ENCODE results near the gene PDK2. TPM values are rescaled to one million over a fixed set of nuclear protein-coding genes. Genes with fewer than 3 reads are reported as not detected.

Gene PDK2
- total RNA-seq, 5 donors from 2014 or later (not counting 1 experiment from before 2014, with no cell fraction given), result 18.8 to 37.2 (median 30.0) TPM

- no peak overlapping the region for H3K4me3 ChIP-seq (ENCODE audit: control insufficient read depth in 1 of 2, extremely low read depth in 1 of 2, low read length in 1 of 2)
- H3K9me3 ChIP-seq, result no peaks in the 10 kb centered on the region
- H3K4me1 ChIP-seq (ENCODE audit: control insufficient read depth in 1 of 2, extremely low read depth in 1 of 2, insufficient read depth in 2 of 2, low read length in 2 of 2), result peaks cover 5 to 13% of the 10 kb centered on the region in 2 experiments
- H3K27ac ChIP-seq (ENCODE audit: low read length), result no peak overlapping the region
- Mint-ChIP-seq H3K4me3 (no peak overlapping the region), H3K4me1 (peaks cover 16 to 30% (median 17%) of the 10 kb centered on the region in 3 donors), H3K27me3 (no peaks in the 10 kb centered on the region), H3K36me3 (no peaks in the 10 kb centered on the region), H3K9me3 (no peaks in the 10 kb centered on the region), H3K27ac (no peak overlapping the region)
- 83% methylated on average over 12 of the region's 15 CpGs for WGBS (ENCODE audit: insufficient coverage)
- H3K27me3 ChIP-seq (replicated peaks in 1 of 2; ENCODE audit: control insufficient read depth in 2 of 2, extremely low read depth in 1 of 2, insufficient read depth in 2 of 2, low read length in 1 of 2), result peaks cover 0 to 5% of the 10 kb centered on the region in 2 experiments
- no peak for DNase-seq
- ATAC-seq (replicated peaks in 1 of 4), result no peak
- ChIA-PET CTCF (interaction anchor here (0.5 to 1.9 kb wide), 3 partner anchors 8 to 71 kb away, joined by 3 to 5 read pairs (median 5); no protein-coding TSS in a partner anchor), POLR2A (interaction anchor here in 1 of 2 donors (0.6 kb wide), 1 partner anchor 338 kb away, joined by 6 read pairs; no protein-coding TSS in a partner anchor)
- H3K36me3 ChIP-seq (ENCODE audit: control insufficient read depth in 2 of 2, extremely low read depth in 1 of 2, insufficient read depth in 1 of 2, low read length in 1 of 2), result no peaks in the 10 kb centered on the region
These were observed 3.9 kb upstream of the PDK2 start for GRCh38 chr17:50090971-50091917.

DNA sequence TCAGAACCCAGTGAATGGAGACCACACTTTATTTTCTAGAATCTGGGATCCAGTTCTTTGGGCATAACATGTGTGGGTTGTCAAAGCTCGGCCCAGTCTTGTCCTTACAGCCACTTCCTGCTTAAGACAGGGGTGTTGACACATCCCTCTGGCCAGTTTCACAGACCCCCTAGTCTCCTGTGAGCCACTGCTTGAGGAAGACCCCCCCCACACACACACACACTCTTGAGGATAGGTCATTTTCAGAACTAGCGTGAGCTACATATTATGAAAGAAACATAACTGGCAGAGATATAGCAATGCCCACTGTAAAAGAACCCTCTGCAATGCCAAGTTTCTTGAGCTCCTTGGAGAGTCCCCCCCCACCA lies 3.2 kb upstream of the PDK2 start:
- H3K4me1 ChIP-seq (ENCODE audit: control insufficient read depth in 1 of 2, extremely low read depth in 1 of 2, insufficient read depth in 2 of 2, low read length in 2 of 2), result peaks cover 5 to 20% of the 10 kb centered on the region in 2 experiments
- CTCF ChIA-PET, result interaction anchor here (0.5 to 1.9 kb wide), 7 partner anchors 14 to 835 kb away, joined by 3 to 6 read pairs (median 3); no protein-coding TSS in a partner anchor
- DNase-seq (no peak), ATAC-seq (replicated peaks in 1 of 4) (no peak)
- H3K9me3 ChIP-seq, result no peaks in the 10 kb centered on the region
- Mint-ChIP-seq H3K9me3 (no peaks in the 10 kb centered on the region), H3K4me1 (peaks cover 23 to 36% (median 23%) of the 10 kb centered on the region in 3 donors), H3K27me3 (no peaks in the 10 kb centered on the region), H3K27ac (no peak overlapping the region), H3K4me3 (no peak overlapping the region), H3K36me3 (no peaks in the 10 kb centered on the region)
- H3K27ac ChIP-seq (ENCODE audit: low read length), result no peak overlapping the region
- H3K36me3 ChIP-seq (ENCODE audit: control insufficient read depth in 2 of 2, extremely low read depth in 1 of 2, insufficient read depth in 1 of 2, low read length in 1 of 2), result no peaks in the 10 kb centered on the region
- WGBS (ENCODE audit: insufficient coverage), result no CpG with 5 or more reads among the region's 2 CpGs
- H3K27me3 ChIP-seq (replicated peaks in 1 of 2; ENCODE audit: control insufficient read depth in 2 of 2, extremely low read depth in 1 of 2, insufficient read depth in 2 of 2, low read length in 1 of 2), result peaks cover 0 to 5% of the 10 kb centered on the region in 2 experiments
- POLR2A ChIA-PET, result no interaction called here
- H3K4me3 ChIP-seq (ENCODE audit: control insufficient read depth in 1 of 2, extremely low read depth in 1 of 2, low read length in 1 of 2), result no peak overlapping the region

- peak overlapping the region; percentile 34 to 74 for H3K27ac Mint-ChIP-seq
These were observed 1.9 kb upstream of the PDK2 start for GRCh38 chr17:50093246-50093645.

DNA sequence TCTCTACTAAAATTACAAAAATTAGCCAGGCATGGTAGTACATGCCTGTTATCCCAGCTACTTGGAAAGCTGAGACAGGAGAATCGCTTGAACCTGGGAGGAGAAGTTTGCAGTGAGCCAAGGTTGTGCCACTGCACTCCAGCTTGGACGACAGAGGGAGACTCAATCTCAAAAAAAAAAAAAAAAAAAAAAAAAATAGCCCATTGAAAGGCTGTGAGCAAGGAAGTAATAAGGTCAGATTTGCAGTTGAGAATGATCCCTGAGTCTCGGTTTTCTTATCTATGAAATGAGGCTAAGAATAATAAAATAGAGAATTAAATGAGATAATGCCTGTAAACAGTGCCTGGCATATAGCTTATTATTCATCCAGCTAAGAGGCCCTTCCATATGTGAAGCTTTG lies 1.3 kb upstream of the PDK2 start:
- ChIA-PET CTCF (interaction anchor here (0.6 to 1.8 kb wide), 32 partner anchors 8 to 857 kb away, joined by 3 to 14 read pairs (median 5); partner anchors contain the start of gene ITGA3 (in 1 of the 2)), POLR2A (interaction anchor here in 1 of 2 donors (0.7 kb wide), 1 partner anchor 93 kb away, joined by 10 read pairs; no protein-coding TSS in a partner anchor)
- peak overlapping the region; percentile 95 to 97 (median 95) for H3K4me3 Mint-ChIP-seq
- DNase-seq, result no peak
- no peaks in the 10 kb centered on the region for H3K27me3 Mint-ChIP-seq
- ATAC-seq (replicated peaks in 1 of 4), result no peak
- no CpG with 5 or more reads among the region's 3 CpGs for WGBS (ENCODE audit: insufficient coverage)
- H3K36me3 Mint-ChIP-seq, result peaks cover 4% of the 10 kb centered on the region
- H3K36me3 ChIP-seq (ENCODE audit: control insufficient read depth in 2 of 2, extremely low read depth in 1 of 2, insufficient read depth in 1 of 2, low read length in 1 of 2), result peaks cover under 1 to 15% of the 10 kb centered on the region in 2 donors
- no peak overlapping the region for H3K4me3 ChIP-seq (ENCODE audit: control insufficient read depth in 1 of 2, extremely low read depth in 1 of 2, low read length in 1 of 2)
- peak overlapping the region; percentile 96 for H3K27ac Mint-ChIP-seq
- H3K9me3 Mint-ChIP-seq, result no peaks in the 10 kb centered on the region
- H3K27me3 ChIP-seq (replicated peaks in 1 of 2; ENCODE audit: control insufficient read depth in 2 of 2, extremely low read depth in 1 of 2, insufficient read depth in 2 of 2, low read length in 1 of 2), result peaks cover 0 to 5% of the 10 kb centered on the region in 2 experiments
- H3K4me1 Mint-ChIP-seq, result peaks cover 31 to 51% (median 31%) of the 10 kb centered on the region in 3 donors
- peak overlapping the region; percentile 55 for H3K27ac ChIP-seq (ENCODE audit: low read length)
- no peaks in the 10 kb centered on the region for H3K9me3 ChIP-seq
- H3K4me1 ChIP-seq (ENCODE audit: control insufficient read depth in 1 of 2, extremely low read depth in 1 of 2, insufficient read depth in 2 of 2, low read length in 2 of 2), result peaks cover 5 to 26% of the 10 kb centered on the region in 2 experiments

More at GRCh38 chr17:50093246-50093645, 1.9 kb upstream of the PDK2 start:
- ChIA-PET CTCF (interaction anchor here (0.6 to 1.9 kb wide), 9 partner anchors 14 to 856 kb away, joined by 3 to 5 read pairs (median 4); partner anchors contain the start of gene SAMD14 (in 1 of the 2)), POLR2A (no interaction called here)
- Histone ChIP-seq H3K27ac (ENCODE audit: low read length) (no peak overlapping the region), H3K27me3 (replicated peaks in 1 of 2; ENCODE audit: control insufficient read depth in 2 of 2, extremely low read depth in 1 of 2, insufficient read depth in 2 of 2, low read length in 1 of 2) (peaks cover 0 to 5% of the 10 kb centered on the region in 2 experiments), H3K9me3 (no peaks in the 10 kb centered on the region), H3K36me3 (ENCODE audit: control insufficient read depth in 2 of 2, extremely low read depth in 1 of 2, insufficient read depth in 1 of 2, low read length in 1 of 2) (peaks cover 0 to 10% of the 10 kb centered on the region in 2 donors), H3K4me3 (ENCODE audit: control insufficient read depth in 1 of 2, extremely low read depth in 1 of 2, low read length in 1 of 2) (no peak overlapping the region), H3K4me1 (ENCODE audit: control insufficient read depth in 1 of 2, extremely low read depth in 1 of 2, insufficient read depth in 2 of 2, low read length in 2 of 2) (peaks cover 5 to 26% of the 10 kb centered on the region in 2 experiments)
- ATAC-seq (replicated peaks in 1 of 4) (no peak), DNase-seq (no peak)
- no peaks in the 10 kb centered on the region for H3K9me3 Mint-ChIP-seq
- H3K36me3 Mint-ChIP-seq, result no peaks in the 10 kb centered on the region
- H3K4me1 Mint-ChIP-seq, result peaks cover 28 to 45% (median 29%) of the 10 kb centered on the region in 3 donors
- no peaks in the 10 kb centered on the region for H3K27me3 Mint-ChIP-seq
- peak overlapping the region in 1 of 3 donors; percentile 95 for H3K4me3 Mint-ChIP-seq
- 95% methylated on average over 3 of the region's 3 CpGs for WGBS (ENCODE audit: insufficient coverage)

GRCh38 chr17:50094243-50094752 lies 853 bp upstream of the PDK2 start:
- peak; percentile 47 to 52 (median 51) for ATAC-seq (replicated peaks in 1 of 4)
- CTCF ChIA-PET, result interaction anchor here (0.6 to 1.8 kb wide), 36 partner anchors 9 to 681 kb away, joined by 3 to 14 read pairs (median 5); partner anchors contain the start of genes ITGA3 (in 1 of the 2) and PPP1R9B (in 1 of the 2)
- Histone ChIP-seq H3K27me3 (replicated peaks in 1 of 2; ENCODE audit: control insufficient read depth in 2 of 2, extremely low read depth in 1 of 2, insufficient read depth in 2 of 2, low read length in 1 of 2) (peaks cover 0 to 5% of the 10 kb centered on the region in 2 experiments), H3K4me1 (ENCODE audit: control insufficient read depth in 1 of 2, extremely low read depth in 1 of 2, insufficient read depth in 2 of 2, low read length in 2 of 2) (peaks cover 5 to 26% of the 10 kb centered on the region in 2 experiments), H3K9me3 (no peaks in the 10 kb centered on the region), H3K36me3 (ENCODE audit: control insufficient read depth in 2 of 2, extremely low read depth in 1 of 2, insufficient read depth in 1 of 2, low read length in 1 of 2) (peaks cover 5 to 19% of the 10 kb centered on the region in 2 donors), H3K27ac (ENCODE audit: low read length) (peak overlapping the region; percentile 55), H3K4me3 (ENCODE audit: control insufficient read depth in 1 of 2, extremely low read depth in 1 of 2, low read length in 1 of 2) (peak overlapping the region; percentile 59 to 82)
- under 1% methylated on average over 16 of the region's 21 CpGs for WGBS (ENCODE audit: insufficient coverage)
- no peaks in the 10 kb centered on the region for H3K27me3 Mint-ChIP-seq
- H3K9me3 Mint-ChIP-seq, result no peaks in the 10 kb centered on the region
- peak; percentile 53 to 96 (median 85) for DNase-seq
- H3K4me3 Mint-ChIP-seq, result peak overlapping the region; percentile 95 to 97 (median 95)
- peak overlapping the region; percentile 96 for H3K27ac Mint-ChIP-seq
- H3K36me3 Mint-ChIP-seq, result peaks cover 4% of the 10 kb centered on the region
- POLR2A ChIA-PET, result interaction anchor here (0.5 to 0.7 kb wide), 2 partner anchors 93 to 108 kb away, joined by 3 to 10 read pairs; no protein-coding TSS in a partner anchor
- peaks cover 31 to 52% (median 31%) of the 10 kb centered on the region in 3 donors for H3K4me1 Mint-ChIP-seq

Measured in T-cell (primary cell).